Measurements from ENCODE around the gene DSCAM.

The DSCAM gene

GRCh38 chr21:40016234-40016633 is 830.7 kb downstream of the DSCAM start:
- no peak for DNase-seq

GRCh38 chr21:40015818-40016217 is 831.1 kb downstream of the DSCAM start:
- no peak for DNase-seq

- no peak for DNase-seq
These were observed 832.6 kb downstream of the DSCAM start for GRCh38 chr21:40014394-40014793.

DNA sequence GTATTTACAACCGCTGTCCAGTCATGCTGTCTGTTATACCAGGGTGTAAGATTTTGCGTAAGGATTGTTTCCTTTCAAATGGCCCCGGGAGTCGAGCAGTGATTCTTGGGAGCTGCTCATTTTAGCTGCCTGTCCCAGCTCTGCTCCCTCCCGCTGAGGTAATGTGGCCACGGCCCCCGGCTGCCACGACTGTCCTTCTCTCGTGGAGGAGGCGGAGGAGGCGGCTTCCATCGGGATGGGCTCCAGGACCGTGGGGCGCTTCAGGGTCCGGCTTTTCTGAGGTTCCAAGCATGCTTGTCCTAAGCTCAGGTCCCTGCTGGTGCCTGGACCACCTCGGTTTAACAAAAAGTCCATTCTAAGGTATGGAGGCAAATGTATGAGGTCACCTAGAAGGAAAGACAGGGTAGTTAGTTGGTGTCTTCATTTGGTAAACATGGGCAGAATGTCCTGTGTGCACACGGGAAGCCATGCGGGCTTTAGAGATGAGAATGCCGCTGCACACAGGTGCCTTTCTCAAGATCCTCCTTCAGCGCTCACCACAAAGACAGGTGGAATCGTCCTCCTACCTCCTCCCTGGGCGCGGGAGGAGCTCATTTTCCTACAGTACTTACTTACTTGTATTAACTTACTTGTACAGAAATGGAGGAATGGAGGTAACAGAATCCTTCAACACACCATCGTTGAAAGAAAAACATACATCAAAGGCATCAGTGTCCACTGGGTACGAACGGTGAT is 833.8 kb downstream of the DSCAM start:
- no peak for DNase-seq

DNA sequence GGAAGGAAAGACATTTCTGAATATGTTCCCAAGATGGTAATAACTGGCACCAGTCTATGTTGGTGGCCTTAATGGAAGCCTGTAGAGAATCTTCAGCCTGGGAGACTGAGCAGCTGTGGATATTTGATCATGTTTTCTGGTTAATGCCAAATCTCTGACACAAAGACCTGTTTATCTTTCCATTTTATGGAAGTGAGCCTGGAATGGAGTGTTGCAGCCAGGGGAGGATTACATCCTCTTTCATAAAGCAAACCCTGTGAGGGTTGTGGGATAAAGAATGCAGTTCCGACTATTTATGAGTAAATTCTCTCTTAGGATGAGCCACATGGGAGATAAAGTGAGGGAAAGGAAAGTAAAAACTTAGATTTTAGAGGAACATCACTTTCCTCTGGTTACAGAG is 835.6 kb downstream of the DSCAM start:
- DNase-seq, result no peak

- DNase-seq, result no peak
These were observed 844.0 kb downstream of the DSCAM start for GRCh38 chr21:40002978-40003377.

- no peak for DNase-seq
These were observed 862.5 kb downstream of the DSCAM start for GRCh38 chr21:39984286-39984991.

DNA sequence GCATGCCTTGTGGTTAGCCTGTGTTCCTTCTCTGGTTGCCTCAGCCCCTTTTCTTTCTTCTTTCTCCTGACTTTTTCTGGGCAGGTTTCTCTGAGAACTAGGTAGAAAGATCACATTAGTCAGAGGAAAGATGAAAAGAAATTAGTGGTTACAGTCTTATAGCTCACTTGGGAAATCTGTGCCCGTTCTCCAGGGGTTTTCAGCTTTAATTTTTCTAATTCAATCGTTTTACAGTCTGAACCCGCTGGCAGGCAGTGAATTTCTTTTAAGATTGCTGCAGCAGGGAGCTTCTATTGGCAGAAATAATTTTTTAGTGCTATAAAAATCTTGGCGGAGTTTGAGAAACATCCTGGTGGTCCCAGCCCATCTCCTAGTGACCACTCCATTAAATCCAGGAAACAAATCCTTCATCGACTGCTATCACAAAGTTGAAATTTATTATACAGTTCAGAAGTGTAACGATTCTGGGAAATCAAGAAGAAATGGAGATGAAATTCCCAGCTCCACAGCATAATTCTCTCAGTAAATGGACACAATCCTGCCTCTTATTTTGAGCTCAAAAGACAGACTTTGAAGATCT is 866.6 kb downstream of the DSCAM start:
- DNase-seq, result no peak

GRCh38 chr21:39979321-39979720 is 867.6 kb downstream of the DSCAM start:
- DNase-seq, result no peak

- DNase-seq, result no peak
These were observed 870.2 kb downstream of the DSCAM start for GRCh38 chr21:39976800-39977199.

DNA sequence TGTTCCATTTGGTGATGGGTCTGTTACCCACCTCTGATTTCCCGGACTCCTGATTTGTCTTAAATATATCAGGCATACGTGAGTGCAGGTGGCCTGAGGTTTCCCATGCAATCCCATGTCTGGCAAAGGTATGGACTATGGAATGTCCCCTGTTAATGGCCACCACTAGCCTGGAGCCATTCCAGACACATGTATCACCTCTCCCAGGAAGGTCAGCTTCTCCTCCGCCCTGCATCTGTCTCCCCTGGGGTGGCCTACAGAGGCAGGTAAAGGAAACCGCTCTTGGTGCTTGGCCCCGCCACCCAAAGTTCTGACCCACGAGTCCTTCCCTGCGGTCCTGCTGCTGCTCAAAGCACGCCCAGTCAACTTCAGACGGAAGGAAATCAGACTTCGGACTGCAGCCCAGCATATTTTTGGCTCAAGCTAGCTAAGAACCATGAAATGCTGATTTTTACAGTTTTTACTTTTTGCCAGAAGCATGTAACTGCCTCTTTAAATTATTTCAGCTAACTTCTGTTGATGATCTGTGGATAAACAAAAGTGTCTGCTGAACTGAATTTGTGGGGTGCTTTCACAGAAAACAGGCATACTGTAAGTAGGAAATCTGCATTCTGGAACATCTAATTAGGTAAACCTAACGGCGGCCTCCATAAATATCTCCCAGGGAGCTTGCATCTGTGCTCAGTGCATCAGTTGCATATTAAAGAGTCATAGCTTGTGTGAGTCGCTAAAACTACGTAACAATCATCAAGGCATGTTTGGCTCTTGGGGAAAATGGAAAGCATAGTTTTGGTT is 873.8 kb downstream of the DSCAM start:
- DNase-seq, result no peak

- DNase-seq, result no peak
These were observed 874.5 kb downstream of the DSCAM start for GRCh38 chr21:39972471-39972870.

- no peak for DNase-seq
These were observed 875.0 kb downstream of the DSCAM start for GRCh38 chr21:39971956-39972355.

GRCh38 chr21:39969691-39970364 is 877.1 kb downstream of the DSCAM start:
- no peak for DNase-seq

GRCh38 chr21:39968010-39968409 is 878.9 kb downstream of the DSCAM start:
- DNase-seq, result no peak

- no peak for DNase-seq
These were observed 880.2 kb downstream of the DSCAM start for GRCh38 chr21:39966786-39967185.

GRCh38 chr21:39965026-39965425 is 881.9 kb downstream of the DSCAM start:
- no peak for DNase-seq

DNA sequence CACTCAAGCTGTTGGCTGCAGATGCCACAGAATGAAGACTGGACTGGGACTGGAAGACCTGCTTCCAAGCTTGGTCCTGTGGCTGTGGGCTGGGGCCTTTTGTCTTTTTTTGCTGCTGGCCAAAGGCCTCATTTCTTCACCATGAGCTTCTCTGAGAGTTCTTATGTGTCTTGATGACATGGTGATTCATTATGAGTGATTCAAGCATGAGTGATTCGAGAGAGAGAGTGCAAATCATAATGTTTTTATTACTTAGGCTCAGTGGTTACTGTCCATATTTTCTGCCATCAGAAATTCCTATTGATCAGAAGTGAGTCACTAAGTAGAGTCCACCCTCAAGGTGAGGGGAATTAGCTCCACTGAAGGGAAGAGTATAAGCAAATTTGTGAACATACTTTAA is 885.7 kb downstream of the DSCAM start:
- no peak for DNase-seq
